Hepatocyte (in vitro differentiated cells): ENCODE measurements around the gene GPC2. TPM values are rescaled to one million over a fixed set of nuclear protein-coding genes. Genes with fewer than 3 reads are reported as not detected.

Experiments
- DNase-seq: peaks from one replicate; pipeline ENCODE4 v3.0.0-alpha.2; 2016; ENCODE audit warnings: low spot score
- H2AFZ ChIP-seq: fragments of 200-600 bp; sonication (generic); 2 replicates; pipeline ENCODE4 v1.6.0; 2016; ENCODE audit warnings: antibody characterized with exemption, mild to moderate bottlenecking
- H3K27ac ChIP-seq: fragments of 200-600 bp; sonication (generic); 2 replicates; pipeline ENCODE4 v1.5.1; 2016; ENCODE audit warnings: mild to moderate bottlenecking
- H3K27me3 ChIP-seq: fragments of 200-600 bp; sonication (generic); 2 replicates; pipeline ENCODE4 v1.6.1; 2016
- H3K36me3 ChIP-seq: fragments of 200-600 bp; sonication (generic); replicated peaks from 2 replicates; pipeline ENCODE4 v1.5.1; 2016; ENCODE audit warnings: low read depth; ENCODE audit not compliant: insufficient read depth
- H3K4me1 ChIP-seq: fragments of 200-600 bp; sonication (generic); 2 replicates; pipeline ENCODE4 v1.5.1; 2016; ENCODE audit warnings: mild to moderate bottlenecking, moderate library complexity; ENCODE audit not compliant: insufficient read depth
- H3K4me2 ChIP-seq: fragments of 200-600 bp; sonication (generic); 2 replicates; pipeline ENCODE4 v1.6.0; 2016
- H3K4me3 ChIP-seq: fragments of 200-600 bp; sonication (generic); 2 replicates; pipeline ENCODE4 v1.5.1; 2016; ENCODE audit warnings: mild to moderate bottlenecking
- H3K79me2 ChIP-seq: fragments of 200-600 bp; sonication (generic); 2 replicates; pipeline ENCODE4 v1.6.0; 2017; ENCODE audit warnings: mild to moderate bottlenecking
- H3K9me2 ChIP-seq: fragments of 200-600 bp; sonication (generic); replicated peaks from 2 replicates; pipeline ENCODE4 v1.6.0; 2017; ENCODE audit warnings: mild to moderate bottlenecking; ENCODE audit not compliant: insufficient read depth
- H3K9me3 ChIP-seq: fragments of 200-600 bp; sonication (generic); 2 replicates; pipeline ENCODE4 v1.5.1; 2016; ENCODE audit warnings: low read depth, mild to moderate bottlenecking
- H4K20me1 ChIP-seq: fragments of 200-600 bp; sonication (generic); 2 replicates; pipeline ENCODE4 v1.6.0; 2016; ENCODE audit warnings: mild to moderate bottlenecking; ENCODE audit not compliant: insufficient read depth, poor library complexity, severe bottlenecking
- EZH2 ChIP-seq: fragments of 200-600 bp; sonication (generic); IDR thresholded peaks from 2 replicates; pipeline ENCODE4 v1.6.1; 2016; ENCODE audit warnings: antibody characterized with exemption, mild to moderate bottlenecking, borderline replicate concordance
- EZH2phosphoT487 ChIP-seq: fragments of 200-600 bp; sonication (generic); IDR thresholded peaks from one replicate; pipeline ENCODE4 v1.6.1; 2018; ENCODE audit warnings: antibody characterized with exemption, mild to moderate bottlenecking, low read depth, moderate library complexity; ENCODE audit not compliant: unreplicated experiment, severe bottlenecking
- WGBS: methylation state at CpG from one replicate; pipeline ENCODE4 v1.1.6; 2016; ENCODE audit warnings: low lambda C conversion rate; ENCODE audit errors: missing lambda C conversion rate; 5-methylcytosine and 5-hydroxymethylcytosine counted together
- polyA plus RNA-seq: library from polyadenylated mRNA; unstranded; fragments of >200 nt; fragmentation: Nextera tagmentation; extraction: Ambion mirVana; gene quantifications from 2 replicates; pipeline ENCODE4 v1.2.1, GENCODE V29; 2016
- total RNA-seq: library from RNA; depleted of rRNA; stranded (reverse); fragments of >200 nt; gene quantifications from 2 replicates; pipeline ENCODE4 v1.2.3, GENCODE V29; 2014
- TF ChIP-seq, protein P1 (sequence below): fragments of 200-600 bp; sonication (generic); IDR thresholded peaks from 2 replicates; pipeline ENCODE4 v1.5.1; 2016; ENCODE audit warnings: antibody characterized with exemption, mild to moderate bottlenecking; ENCODE audit not compliant: poor library complexity

GPC2 gene
- total and polyA plus RNA-seq, 2 experiments from 2014 or later, result 2.0 to 3.2 TPM

GRCh38 chr7:100173806-100174495, 3.2 kb downstream of the GPC2 start:
- 93% methylated on average over 11 of the region's 11 CpGs for WGBS
- Histone ChIP-seq H3K79me2 (no peaks in the 10 kb centered on the region), H3K4me3 (no peak overlapping the region), H3K36me3 (no peaks in the 10 kb centered on the region), H3K9me2 (no peaks in the 10 kb centered on the region), H3K27me3 (peaks cover 15% of the 10 kb centered on the region), H3K4me1 (peaks cover 11% of the 10 kb centered on the region), H3K9me3 (no peaks in the 10 kb centered on the region), H4K20me1 (no peaks in the 10 kb centered on the region), H3K4me2 (no peak overlapping the region), H3K27ac (no peak overlapping the region), H2AFZ (no peak overlapping the region)
- TF ChIP-seq, protein P1, sequence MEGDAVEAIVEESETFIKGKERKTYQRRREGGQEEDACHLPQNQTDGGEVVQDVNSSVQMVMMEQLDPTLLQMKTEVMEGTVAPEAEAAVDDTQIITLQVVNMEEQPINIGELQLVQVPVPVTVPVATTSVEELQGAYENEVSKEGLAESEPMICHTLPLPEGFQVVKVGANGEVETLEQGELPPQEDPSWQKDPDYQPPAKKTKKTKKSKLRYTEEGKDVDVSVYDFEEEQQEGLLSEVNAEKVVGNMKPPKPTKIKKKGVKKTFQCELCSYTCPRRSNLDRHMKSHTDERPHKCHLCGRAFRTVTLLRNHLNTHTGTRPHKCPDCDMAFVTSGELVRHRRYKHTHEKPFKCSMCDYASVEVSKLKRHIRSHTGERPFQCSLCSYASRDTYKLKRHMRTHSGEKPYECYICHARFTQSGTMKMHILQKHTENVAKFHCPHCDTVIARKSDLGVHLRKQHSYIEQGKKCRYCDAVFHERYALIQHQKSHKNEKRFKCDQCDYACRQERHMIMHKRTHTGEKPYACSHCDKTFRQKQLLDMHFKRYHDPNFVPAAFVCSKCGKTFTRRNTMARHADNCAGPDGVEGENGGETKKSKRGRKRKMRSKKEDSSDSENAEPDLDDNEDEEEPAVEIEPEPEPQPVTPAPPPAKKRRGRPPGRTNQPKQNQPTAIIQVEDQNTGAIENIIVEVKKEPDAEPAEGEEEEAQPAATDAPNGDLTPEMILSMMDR, result no peak
- no peak for DNase-seq

- H3K79me2 ChIP-seq, result no peaks in the 10 kb centered on the region
- no peak overlapping the region for H2AFZ ChIP-seq
- no peak overlapping the region for H3K4me3 ChIP-seq
- H3K4me1 ChIP-seq, result peaks cover 20% of the 10 kb centered on the region
- no peaks in the 10 kb centered on the region for H3K9me2 ChIP-seq
- no peak overlapping the region for H3K27ac ChIP-seq
- TF ChIP-seq, protein P1, result no peak
- no peak for TF ChIP-seq EZH2phosphoT487
- peaks cover 17% of the 10 kb centered on the region for H3K27me3 ChIP-seq
- WGBS, result 33% methylated on average over 12 of the region's 22 CpGs
- H3K4me2 ChIP-seq, result peak overlapping the region; percentile 93
- no peaks in the 10 kb centered on the region for H3K36me3 ChIP-seq
- DNase-seq, result no peak
- no peaks in the 10 kb centered on the region for H4K20me1 ChIP-seq
- no peaks in the 10 kb centered on the region for H3K9me3 ChIP-seq
Measured at GRCh38 chr7:100171840-100172239, 5.3 kb downstream of the GPC2 start.

DNA sequence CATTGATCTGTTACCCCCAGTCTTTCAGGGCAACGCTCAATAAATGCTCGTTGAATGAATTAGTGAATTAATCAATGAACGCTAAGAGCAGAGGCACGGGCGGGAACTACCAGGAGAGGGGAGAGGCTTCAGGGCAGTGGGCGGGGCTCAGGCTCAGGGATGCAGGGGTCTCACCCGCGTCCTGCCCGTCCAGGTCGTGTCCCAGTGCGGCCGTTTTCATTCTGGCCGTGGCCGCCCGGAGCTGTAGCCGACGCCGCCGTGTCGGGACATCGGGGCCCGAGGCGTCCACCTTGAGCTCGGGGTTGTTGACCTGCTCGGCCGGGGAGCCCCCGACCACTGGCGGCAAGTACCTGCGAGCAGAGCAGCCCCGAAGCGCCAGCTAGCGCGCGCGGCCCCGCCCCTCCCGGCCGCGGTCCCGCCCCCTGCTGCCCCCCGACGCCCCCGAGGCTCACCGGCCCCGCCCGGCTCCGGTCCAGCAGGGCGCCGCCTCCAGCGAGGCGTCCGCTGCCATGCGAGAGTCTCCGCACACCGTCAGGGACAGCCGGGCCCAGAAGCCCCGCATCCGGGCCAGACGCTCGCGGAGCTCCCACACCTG, 6.0 kb downstream of the GPC2 start:
- Histone ChIP-seq H3K9me2 (no peaks in the 10 kb centered on the region), H3K79me2 (no peaks in the 10 kb centered on the region), H3K27me3 (peaks cover 18% of the 10 kb centered on the region)

More for the DNA sequence above, 6.0 kb downstream of the GPC2 start:
- H4K20me1 ChIP-seq, result no peaks in the 10 kb centered on the region
- peaks cover 20% of the 10 kb centered on the region for H3K4me1 ChIP-seq
- TF ChIP-seq EZH2 (no peak), EZH2phosphoT487 (no peak)
- TF ChIP-seq, protein P1, result no peak
- peak overlapping the region; percentile 52 for H2AFZ ChIP-seq
- peak; percentile 53 for DNase-seq
- no peaks in the 10 kb centered on the region for H3K36me3 ChIP-seq
- 6% methylated on average over 24 of the region's 61 CpGs for WGBS
- H3K9me3 ChIP-seq, result no peaks in the 10 kb centered on the region
- peak overlapping the region; percentile 93 for H3K4me2 ChIP-seq
- peak overlapping the region; percentile 33 for H3K4me3 ChIP-seq
- no peak overlapping the region for H3K27ac ChIP-seq
